HepG2 (cell line): ENCODE measurements around the gene DDC.

Experiments
- TF ChIP-seq, protein P1 (sequence below): sonication (generic); formaldehyde crosslinking; IDR thresholded peaks from 2 replicates; pipeline ENCODE4 v1.8.0; 2022; ENCODE audit warnings: mild to moderate bottlenecking, missing genetic modification reagents
- TF ChIP-seq, protein P2 (sequence below): sonication (generic); formaldehyde crosslinking; IDR thresholded peaks from 2 replicates; pipeline ENCODE4 v1.8.1; 2023; ENCODE audit warnings: mild to moderate bottlenecking, missing genetic modification reagents

DNA sequence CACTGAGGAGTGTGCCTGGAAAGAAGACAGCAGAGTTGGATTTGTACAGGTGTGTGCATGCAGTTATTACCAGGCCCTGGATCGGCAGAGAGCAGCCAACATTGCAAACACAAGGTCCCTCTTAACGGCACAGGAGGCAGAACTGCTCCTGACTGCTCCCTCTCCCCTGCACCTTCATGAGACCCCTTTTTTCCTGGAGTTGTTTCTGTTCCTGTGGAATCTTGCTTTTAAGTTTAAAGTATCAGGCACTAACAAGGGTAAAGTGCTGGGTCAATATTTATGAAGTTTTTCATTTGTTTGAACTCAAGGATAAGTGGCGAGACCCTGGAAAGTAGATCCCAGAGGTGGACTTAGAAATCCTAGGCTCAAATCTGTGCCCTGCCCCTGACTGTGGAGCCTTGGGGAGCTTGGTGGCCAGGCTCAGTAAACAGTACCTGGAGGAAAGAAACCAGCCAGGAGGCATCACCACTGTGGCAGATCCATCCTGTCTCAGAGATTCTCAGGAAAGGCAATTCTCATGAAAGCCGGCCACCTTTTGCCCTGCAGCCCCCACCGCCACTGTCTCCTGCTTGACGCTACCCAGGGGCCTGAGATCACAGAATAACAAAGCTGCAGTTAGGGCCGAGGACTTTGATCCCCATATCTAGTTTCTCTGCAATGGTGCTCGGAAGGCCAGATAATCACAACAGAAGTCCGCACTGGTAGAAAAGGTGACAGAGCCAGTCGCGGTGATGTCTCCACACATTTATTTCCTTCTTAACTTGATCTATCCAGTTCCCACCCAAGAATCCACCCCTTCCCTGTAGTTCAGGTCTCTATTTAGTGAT is 36.7 kb downstream of the DDC start:
- TF ChIP-seq, protein P1, sequence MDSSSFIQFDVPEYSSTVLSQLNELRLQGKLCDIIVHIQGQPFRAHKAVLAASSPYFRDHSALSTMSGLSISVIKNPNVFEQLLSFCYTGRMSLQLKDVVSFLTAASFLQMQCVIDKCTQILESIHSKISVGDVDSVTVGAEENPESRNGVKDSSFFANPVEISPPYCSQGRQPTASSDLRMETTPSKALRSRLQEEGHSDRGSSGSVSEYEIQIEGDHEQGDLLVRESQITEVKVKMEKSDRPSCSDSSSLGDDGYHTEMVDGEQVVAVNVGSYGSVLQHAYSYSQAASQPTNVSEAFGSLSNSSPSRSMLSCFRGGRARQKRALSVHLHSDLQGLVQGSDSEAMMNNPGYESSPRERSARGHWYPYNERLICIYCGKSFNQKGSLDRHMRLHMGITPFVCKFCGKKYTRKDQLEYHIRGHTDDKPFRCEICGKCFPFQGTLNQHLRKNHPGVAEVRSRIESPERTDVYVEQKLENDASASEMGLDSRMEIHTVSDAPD: no peak
- TF ChIP-seq, protein P2, sequence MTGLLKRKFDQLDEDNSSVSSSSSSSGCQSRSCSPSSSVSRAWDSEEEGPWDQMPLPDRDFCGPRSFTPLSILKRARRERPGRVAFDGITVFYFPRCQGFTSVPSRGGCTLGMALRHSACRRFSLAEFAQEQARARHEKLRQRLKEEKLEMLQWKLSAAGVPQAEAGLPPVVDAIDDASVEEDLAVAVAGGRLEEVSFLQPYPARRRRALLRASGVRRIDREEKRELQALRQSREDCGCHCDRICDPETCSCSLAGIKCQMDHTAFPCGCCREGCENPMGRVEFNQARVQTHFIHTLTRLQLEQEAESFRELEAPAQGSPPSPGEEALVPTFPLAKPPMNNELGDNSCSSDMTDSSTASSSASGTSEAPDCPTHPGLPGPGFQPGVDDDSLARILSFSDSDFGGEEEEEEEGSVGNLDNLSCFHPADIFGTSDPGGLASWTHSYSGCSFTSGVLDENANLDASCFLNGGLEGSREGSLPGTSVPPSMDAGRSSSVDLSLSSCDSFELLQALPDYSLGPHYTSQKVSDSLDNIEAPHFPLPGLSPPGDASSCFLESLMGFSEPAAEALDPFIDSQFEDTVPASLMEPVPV: no peak
